ENCODE results near the gene PPP1R13B. TPM values are rescaled to one million over a fixed set of nuclear protein-coding genes. Genes with fewer than 3 reads are reported as not detected.

PPP1R13B gene
- total and polyA plus RNA-seq, 2 experiments from 2014 or later = 88.5 to 124 TPM

DNA sequence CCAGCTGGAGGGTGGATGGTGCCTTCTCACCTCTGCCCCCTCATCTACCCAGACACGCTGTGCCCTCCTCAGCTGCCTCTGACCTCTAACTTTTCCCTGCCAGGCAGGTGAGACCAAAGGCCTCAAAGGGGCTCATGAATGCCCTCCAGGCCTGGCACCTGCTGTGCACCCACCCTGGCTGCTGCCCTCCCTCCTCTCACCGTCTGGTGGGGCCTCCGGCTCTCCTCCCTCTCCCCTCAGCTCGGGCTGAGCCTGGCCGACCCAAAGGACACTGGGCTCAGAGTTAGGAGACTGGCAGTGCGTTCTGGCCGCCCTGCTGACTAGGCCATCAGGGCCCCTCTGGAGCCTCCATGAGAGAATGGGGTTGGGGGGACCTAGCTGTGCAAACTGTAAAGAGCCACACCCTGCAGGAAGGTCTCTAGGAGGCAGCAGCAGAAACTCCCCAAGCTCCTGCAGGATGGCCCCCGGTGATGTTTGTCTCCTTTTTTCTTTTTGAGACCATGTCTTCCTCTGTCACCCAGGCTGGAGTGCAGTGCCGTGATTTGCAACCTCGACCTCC lies 40.3 kb upstream of the PPP1R13B start:
- Histone ChIP-seq H3K4me1 (ENCODE audit: low read depth) (peaks cover 10% of the 10 kb centered on the region), H3K4me3 (no peak overlapping the region), H3K9me3 (ENCODE audit: low read depth) (no peaks in the 10 kb centered on the region), H3K27ac (no peak overlapping the region), H3K27me3 (no peaks in the 10 kb centered on the region), H3K36me3 (no peaks in the 10 kb centered on the region)
- no peak for DNase-seq (ENCODE audit: low read depth in 1 of 2, low spot score in 1 of 2)
- TF ChIP-seq, protein P1, sequence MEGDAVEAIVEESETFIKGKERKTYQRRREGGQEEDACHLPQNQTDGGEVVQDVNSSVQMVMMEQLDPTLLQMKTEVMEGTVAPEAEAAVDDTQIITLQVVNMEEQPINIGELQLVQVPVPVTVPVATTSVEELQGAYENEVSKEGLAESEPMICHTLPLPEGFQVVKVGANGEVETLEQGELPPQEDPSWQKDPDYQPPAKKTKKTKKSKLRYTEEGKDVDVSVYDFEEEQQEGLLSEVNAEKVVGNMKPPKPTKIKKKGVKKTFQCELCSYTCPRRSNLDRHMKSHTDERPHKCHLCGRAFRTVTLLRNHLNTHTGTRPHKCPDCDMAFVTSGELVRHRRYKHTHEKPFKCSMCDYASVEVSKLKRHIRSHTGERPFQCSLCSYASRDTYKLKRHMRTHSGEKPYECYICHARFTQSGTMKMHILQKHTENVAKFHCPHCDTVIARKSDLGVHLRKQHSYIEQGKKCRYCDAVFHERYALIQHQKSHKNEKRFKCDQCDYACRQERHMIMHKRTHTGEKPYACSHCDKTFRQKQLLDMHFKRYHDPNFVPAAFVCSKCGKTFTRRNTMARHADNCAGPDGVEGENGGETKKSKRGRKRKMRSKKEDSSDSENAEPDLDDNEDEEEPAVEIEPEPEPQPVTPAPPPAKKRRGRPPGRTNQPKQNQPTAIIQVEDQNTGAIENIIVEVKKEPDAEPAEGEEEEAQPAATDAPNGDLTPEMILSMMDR (IDR thresholded peaks at IDR 0.05; ENCODE audit: low read depth, low read length) = no peak

DNA sequence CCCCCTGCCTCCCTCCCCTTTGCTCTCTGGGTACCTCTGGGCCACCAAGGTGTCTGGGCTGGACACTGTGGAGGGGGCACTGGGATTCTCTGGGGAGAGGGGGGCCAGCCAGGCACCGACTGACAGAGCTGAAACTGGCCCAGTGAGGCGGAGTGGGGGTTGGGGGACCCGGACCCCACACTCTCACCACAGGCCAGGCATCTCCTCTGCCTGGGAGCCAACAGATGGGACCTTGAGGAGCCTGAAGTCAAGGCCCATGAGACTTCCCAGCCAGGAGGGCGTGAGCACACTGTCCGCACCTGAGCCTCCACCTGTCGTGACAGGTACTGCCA lies 39.8 kb upstream of the PPP1R13B start:
- H3K27me3 ChIP-seq = no peaks in the 10 kb centered on the region
- no peak overlapping the region for H3K4me3 ChIP-seq
- no peaks in the 10 kb centered on the region for H3K9me3 ChIP-seq (ENCODE audit: low read depth)
- no peak for DNase-seq (ENCODE audit: low read depth in 1 of 2, low spot score in 1 of 2)
- TF ChIP-seq, protein P1 (IDR thresholded peaks at IDR 0.05; ENCODE audit: low read depth, low read length) = no peak
- H3K4me1 ChIP-seq (ENCODE audit: low read depth) = peaks cover 15% of the 10 kb centered on the region
- H3K36me3 ChIP-seq = no peaks in the 10 kb centered on the region
- H3K27ac ChIP-seq = no peak overlapping the region

DNA sequence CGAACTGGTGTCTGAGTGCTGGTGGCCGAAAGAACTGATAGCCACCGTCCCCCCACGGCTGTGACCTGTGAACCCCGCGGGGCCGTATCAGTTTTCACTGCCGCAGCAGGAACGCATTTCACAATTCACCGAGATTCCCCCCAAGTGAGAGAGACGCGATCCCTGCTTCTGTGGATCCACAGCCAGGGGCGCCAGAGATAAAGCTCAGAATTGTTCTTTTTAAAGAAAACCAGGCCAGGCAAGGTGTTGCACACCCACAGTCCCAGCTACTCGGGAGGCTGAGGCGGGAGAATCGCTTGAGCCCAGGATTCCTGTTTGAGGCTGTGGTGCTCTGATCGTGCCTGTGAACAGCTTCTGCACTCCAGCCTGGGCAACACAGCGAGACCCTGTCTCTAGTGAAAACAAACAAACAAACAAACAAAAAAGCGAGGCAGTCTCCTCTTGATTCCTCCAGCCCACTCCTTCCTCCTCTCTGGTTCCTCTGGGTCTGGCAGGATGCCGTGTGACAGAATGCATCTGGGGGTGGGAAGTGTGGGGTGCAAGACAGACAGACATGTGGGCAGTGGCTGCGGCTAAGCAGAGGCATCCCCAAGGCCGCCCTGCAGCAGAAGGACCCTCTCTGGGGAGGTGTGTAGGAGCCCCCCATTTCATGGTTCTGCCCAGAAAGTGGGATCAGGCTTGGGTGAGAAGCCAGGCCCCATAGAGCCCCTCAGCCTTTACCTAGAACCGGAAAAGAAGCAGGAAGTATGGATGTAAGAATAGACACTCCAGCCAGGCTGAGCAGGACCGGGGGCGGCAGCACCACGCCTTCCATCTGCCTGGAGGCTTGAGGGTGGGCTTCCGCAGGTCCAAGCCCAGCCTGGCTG lies 39.2 kb upstream of the PPP1R13B start:
- no peaks in the 10 kb centered on the region for H3K9me3 ChIP-seq (ENCODE audit: low read depth)
- H3K36me3 ChIP-seq = no peaks in the 10 kb centered on the region
- H3K4me3 ChIP-seq = no peak overlapping the region
- peaks cover 17% of the 10 kb centered on the region for H3K4me1 ChIP-seq (ENCODE audit: low read depth)
- no peak overlapping the region for H3K27ac ChIP-seq
- TF ChIP-seq, protein P1 (IDR thresholded peaks at IDR 0.05; ENCODE audit: low read depth, low read length) = peak; percentile 60
- peak in 1 of 2 donors; percentile 52 for DNase-seq (ENCODE audit: low read depth in 1 of 2, low spot score in 1 of 2)
- no peaks in the 10 kb centered on the region for H3K27me3 ChIP-seq

DNA sequence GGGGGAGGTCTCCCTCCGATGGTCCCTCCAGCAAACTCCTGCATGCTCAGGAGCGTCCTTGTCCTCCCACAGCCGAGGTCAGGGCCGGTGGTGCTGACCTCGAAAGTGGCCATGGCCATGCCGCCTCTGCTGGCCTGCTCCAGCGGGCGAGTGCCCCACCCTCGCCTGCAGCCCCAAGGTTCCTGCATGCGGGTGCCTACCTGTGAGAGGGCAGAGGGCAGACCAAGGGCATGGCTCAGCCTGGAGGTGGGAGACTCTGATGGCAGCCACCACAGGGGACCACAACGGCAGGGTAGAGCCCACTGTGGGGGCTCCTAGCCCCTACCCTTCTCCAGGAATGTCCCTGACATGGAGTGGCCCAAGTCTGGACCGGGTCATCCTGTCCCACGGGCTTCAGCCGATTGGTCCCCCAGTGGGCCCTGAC lies 38.1 kb upstream of the PPP1R13B start:
- Histone ChIP-seq H3K4me3 (no peak overlapping the region), H3K9me3 (ENCODE audit: low read depth) (no peaks in the 10 kb centered on the region), H3K27ac (no peak overlapping the region), H3K4me1 (ENCODE audit: low read depth) (peaks cover 19% of the 10 kb centered on the region), H3K36me3 (no peaks in the 10 kb centered on the region), H3K27me3 (no peaks in the 10 kb centered on the region)
- no peak for DNase-seq (ENCODE audit: low read depth in 1 of 2, low spot score in 1 of 2)
- TF ChIP-seq, protein P1 (IDR thresholded peaks at IDR 0.05; ENCODE audit: low read depth, low read length) = no peak

DNA sequence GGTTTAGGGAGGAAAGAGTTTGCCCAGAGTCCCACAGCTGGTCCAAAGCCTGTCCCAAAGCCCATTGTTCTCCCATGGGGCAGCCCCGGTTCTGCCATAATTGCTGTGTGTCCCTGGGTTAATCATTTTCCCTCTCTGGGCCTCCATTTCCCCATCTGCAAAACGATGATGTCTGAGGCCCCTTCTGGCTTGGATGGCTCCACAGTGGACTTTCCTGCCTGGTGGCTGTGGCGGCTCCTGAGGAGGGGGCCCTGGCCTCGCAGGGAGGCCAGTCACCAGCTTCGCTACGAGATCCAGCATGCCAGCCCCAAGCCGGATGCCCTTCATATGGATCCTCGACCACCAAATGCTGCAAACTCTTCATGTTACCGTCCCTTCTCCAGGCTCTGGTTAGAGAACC lies 37.5 kb upstream of the PPP1R13B start:
- H3K4me3 ChIP-seq = no peak overlapping the region
- no peak for DNase-seq (ENCODE audit: low read depth in 1 of 2, low spot score in 1 of 2)
- no peaks in the 10 kb centered on the region for H3K36me3 ChIP-seq
- TF ChIP-seq, protein P1 (IDR thresholded peaks at IDR 0.05; ENCODE audit: low read depth, low read length) = no peak
- no peaks in the 10 kb centered on the region for H3K27me3 ChIP-seq
- H3K9me3 ChIP-seq (ENCODE audit: low read depth) = no peaks in the 10 kb centered on the region
- no peak overlapping the region for H3K27ac ChIP-seq
- H3K4me1 ChIP-seq (ENCODE audit: low read depth) = peaks cover 26% of the 10 kb centered on the region

All from cardiac muscle cell (in vitro differentiated cells and primary cell).